Stimulated activated CD8-positive, alpha-beta memory T cell treated with anti-CD3 and anti-CD28 coated beads, Interleukin-12 subunit alpha, Interleukin-12 subunit beta, amount 100 ng/mL, for 1 hour (primary cell): ENCODE data around the gene PSMC6.
"Not testable (repeated sequence)": the region's sequence is repeated elsewhere in the genome, so short reads cannot be mapped to it uniquely, and the experiment has no call there.

ENCODE experiments used
- DNase-seq: peaks from one replicate; pipeline ENCODE4 v3.0.0-alpha.2; 2020; ENCODE audit warnings: low read depth

PSMC6 gene

GRCh38 chr14:52723514-52724359 is 16.7 kb downstream of the PSMC6 start:
- DNase-seq: no peak

GRCh38 chr14:52724360-52724644 is 17.3 kb downstream of the PSMC6 start:
- no peak for DNase-seq

GRCh38 chr14:52727509-52727908 is 20.5 kb downstream of the PSMC6 start:
- not testable (repeated sequence) for DNase-seq

- DNase-seq: not testable (repeated sequence)
Measured at GRCh38 chr14:52729035-52729434, 22.0 kb downstream of the PSMC6 start.

- DNase-seq: no peak
Measured at GRCh38 chr14:52729585-52729924, 22.6 kb downstream of the PSMC6 start.

GRCh38 chr14:52729925-52730708 is 23.1 kb downstream of the PSMC6 start, which contains the start of gene STYX:
STYX (plus strand) TSS chr14:52730166; CDS start chr14:52730475, 309 bp downstream.
- peak; percentile 94 for DNase-seq

DNA sequence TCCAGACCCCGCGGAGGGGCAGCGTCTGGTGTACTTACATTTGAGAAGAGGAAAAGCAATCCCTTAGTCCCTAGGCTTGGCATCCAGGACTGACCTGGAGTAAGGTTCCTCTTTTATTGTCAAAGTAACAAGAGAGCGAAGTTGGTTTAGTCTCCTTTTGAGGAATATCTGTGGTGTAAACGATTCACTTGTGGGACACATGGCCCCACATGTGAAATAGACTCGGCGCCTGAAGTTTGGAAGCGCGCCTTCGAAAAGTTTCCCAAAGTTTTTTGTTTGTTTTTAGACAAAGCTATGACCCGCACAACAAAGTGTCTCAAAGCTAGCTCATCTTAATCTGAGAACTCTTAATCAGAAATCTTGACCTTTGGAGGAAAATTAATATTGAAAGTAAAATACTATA is 23.7 kb downstream of the PSMC6 start:
- DNase-seq: no peak

GRCh38 chr14:52733824-52734223 is 26.8 kb downstream of the PSMC6 start:
- DNase-seq: no peak

DNA sequence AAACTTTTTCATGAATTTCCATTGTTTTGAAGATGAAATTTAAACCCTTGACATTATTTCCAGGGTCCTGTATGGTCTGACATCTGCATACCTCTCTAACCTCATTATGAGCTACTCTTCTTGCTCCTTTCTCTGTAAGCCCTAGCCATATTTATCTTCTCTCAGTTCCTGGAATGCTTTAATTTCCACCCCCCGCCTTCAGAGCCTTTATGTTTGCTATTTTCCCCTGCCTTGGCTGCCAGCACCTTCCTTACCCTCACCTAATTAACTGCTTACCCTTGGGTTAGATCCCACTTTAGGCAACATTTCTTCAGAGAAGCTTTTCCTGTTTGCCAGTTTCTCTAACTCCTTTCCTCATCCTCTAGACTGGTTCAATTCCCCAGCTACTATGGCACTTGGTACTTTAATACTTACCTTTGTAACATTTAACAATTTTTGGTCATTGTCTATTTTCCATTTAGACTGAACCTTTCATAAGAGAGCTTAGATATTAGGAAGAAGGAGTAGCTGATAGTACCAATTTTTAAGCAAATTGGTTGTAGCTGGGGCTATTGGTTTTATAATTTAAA is 29.0 kb downstream of the PSMC6 start:
- DNase-seq: no peak

- DNase-seq: no peak
Measured at GRCh38 chr14:52738409-52738808, 31.4 kb downstream of the PSMC6 start.

DNA sequence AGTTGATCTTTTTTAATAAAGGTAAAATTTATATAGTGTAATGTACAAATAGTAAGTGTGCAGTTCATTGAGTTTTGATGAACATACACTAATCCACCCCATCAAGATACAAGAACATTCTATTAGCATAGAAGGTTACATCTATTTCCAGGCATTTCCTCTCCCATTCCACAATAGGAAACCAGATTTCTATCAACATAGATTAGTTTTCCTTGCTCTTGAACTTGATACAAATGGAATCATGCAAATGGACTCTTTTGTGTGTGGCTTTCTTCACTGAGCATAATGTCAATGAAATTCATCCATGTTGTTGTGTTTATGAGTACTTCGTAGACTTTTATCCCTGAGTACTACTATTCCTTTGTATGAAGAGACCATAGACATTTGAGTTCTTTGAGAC is 33.8 kb downstream of the PSMC6 start:
- no peak for DNase-seq

- no peak for DNase-seq
Measured at GRCh38 chr14:52741865-52742264, 34.9 kb downstream of the PSMC6 start.

DNA sequence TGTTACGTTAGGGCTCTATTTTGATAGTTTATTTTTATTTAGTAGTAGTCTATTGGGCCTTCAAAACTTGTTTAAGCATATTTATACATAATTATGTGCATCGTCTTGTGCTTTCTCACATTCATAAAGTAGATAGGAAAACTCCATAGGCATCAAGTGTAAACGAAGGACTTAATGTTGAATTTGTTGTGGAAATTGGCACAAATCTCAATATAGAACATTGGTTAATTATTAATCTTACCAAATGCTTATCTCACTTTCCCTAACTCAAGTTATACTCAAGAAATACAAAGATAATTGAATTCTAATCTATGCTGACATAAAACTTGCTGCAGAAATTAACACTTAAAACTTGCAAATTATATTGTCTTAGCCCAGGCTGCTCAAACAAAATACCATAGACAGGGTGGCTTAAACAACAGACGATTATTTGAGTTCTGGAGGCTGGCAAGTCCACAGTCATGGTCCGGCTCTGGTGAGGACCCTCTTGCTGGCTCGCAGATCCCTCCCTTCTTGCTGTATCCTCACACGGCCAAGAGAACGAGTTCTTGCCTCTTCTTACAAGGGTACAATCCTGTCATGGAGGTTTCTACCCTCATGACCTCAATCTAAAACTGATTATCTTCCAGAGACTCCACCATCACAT is 41.8 kb downstream of the PSMC6 start:
- DNase-seq: no peak

DNA sequence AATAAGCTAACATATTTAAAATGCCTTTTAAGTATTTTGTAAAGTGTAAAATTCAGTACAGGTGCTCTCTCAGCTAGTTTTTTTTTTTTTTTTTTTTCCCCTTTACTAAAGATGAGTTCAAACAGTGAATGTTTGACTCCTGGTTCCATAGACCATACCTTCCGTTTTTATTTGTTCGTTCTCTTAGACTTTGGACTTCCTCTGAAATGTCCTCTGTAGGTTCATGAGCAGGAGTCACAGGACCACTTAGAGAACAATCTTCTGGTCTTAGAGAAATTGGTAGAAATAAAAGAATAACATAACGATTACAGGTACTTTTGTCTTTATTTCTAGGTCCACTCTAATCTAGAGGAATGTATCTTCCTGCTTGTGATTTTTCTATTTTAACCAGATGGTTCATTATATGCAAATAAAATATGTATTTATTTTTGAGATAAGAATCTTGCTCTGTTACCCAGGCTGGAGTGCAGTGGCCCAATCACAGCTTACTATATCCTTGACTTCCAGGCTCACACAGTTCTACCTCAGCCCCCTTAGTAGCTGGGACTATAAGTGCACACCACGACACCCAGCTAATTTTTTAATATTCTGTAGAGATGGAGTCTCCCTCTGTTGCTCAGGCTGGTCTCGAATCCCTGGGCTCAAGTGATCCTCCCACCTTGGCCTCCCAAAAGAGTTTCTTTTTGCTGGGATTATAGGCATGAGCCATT is 48.8 kb downstream of the PSMC6 start:
- no peak for DNase-seq

- no peak for DNase-seq
Measured at GRCh38 chr14:52759145-52759544, 52.1 kb downstream of the PSMC6 start.

- DNase-seq: not testable (repeated sequence)
Measured at GRCh38 chr14:52762923-52763322, 55.9 kb downstream of the PSMC6 start.

- DNase-seq: no peak
Measured at GRCh38 chr14:52767058-52767833, 60.2 kb downstream of the PSMC6 start.

DNA sequence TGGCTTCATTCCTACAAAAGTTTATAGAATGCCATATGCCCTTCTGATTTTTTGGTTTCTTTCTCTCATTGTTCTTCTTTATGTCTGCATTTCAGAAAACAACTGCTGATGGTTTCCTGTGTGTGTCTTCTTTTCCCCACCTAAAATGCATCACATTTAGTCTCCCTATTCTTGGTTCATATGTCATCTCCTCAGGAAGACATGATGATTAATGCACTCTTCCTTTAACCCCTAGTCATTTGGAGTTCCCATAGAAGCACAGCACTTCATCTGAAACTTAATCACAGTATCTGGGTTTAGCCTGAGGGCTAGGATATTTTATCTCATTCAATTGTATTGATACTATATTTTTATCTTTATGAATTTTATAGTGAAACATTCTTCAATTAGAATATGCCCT is 62.9 kb downstream of the PSMC6 start:
- DNase-seq: no peak

- DNase-seq: no peak
Measured at GRCh38 chr14:52776816-52777215, 69.8 kb downstream of the PSMC6 start.
